Bronchial epithelial cell (primary cell): ENCODE data around the gene DSP. TPM values are rescaled to one million over a fixed set of nuclear protein-coding genes. Genes with fewer than 3 reads are reported as not detected.
A peak's percentile ranks its signal among the peaks of the same experiment; 100 is the strongest.

Experiments used
- DNase-seq: peaks from one replicate; pipeline ENCODE4 v3.0.0-alpha.2; 2010; ENCODE audit warnings: low read depth
- FAIRE-seq: peaks from 2 replicates; lab custom pipeline; 2011; peaks lifted over from hg19 to GRCh38; lab: Jason Lieb, UNC
- H3K27me3 ChIP-seq: 2 replicates; pipeline ENCODE4 v1.5.1; 2011; ENCODE audit warnings: low read length; ENCODE audit not compliant: control insufficient read depth, insufficient read depth
- H3K36me3 ChIP-seq: 2 replicates; pipeline ENCODE4 v1.5.1; 2011; ENCODE audit warnings: low read length; ENCODE audit not compliant: control insufficient read depth, insufficient read depth
- H3K4me3 ChIP-seq: 2 replicates; pipeline ENCODE4 v1.5.1; 2011; ENCODE audit warnings: mild to moderate bottlenecking, low read depth, low read length, control low read depth
- CTCF ChIP-seq: IDR thresholded peaks from 2 replicates; pipeline ENCODE4 v1.5.1; 2011; ENCODE audit warnings: mild to moderate bottlenecking, moderate library complexity, low read length, control low read depth, inconsistent platforms; ENCODE audit not compliant: insufficient read depth, severe bottlenecking
- total RNA-seq: library from RNA; depleted of rRNA; stranded (reverse); fragments of >200 nt; gene quantifications from 2 replicates; pipeline ENCODE4 v1.2.1, GENCODE V29; 2014

Gene DSP
- total RNA-seq, 1 donor from 2014 or later = 394 TPM

DNA sequence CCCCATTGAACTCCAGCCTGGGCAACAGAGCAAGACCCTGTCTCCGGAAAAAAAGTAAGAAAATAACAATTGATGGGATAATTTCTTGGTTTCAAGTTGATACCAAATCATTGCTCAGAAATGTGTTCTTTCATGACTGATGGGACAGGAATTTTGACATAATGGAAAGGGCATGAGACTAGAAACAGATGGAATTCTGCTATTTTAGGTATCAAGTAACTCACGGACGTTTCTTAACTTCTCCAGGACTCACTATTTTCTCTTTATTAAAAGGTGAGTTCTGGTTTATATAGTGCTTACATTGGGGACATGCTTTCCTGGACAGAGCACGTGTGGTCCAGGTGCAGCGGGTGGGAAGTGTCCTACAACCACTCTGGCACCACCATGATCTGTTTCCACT lies 6.0 kb upstream of the DSP start:
- FAIRE-seq (no peak), DNase-seq (peak; percentile 78)
- no peak for TF ChIP-seq CTCF
- Histone ChIP-seq H3K27me3 (no peaks in the 10 kb centered on the region), H3K4me3 (no peak overlapping the region), H3K36me3 (no peaks in the 10 kb centered on the region)

GRCh38 chr6:7537565-7538174 lies 3.8 kb upstream of the DSP start:
- no peak for FAIRE-seq
- Histone ChIP-seq H3K27me3 (no peaks in the 10 kb centered on the region), H3K36me3 (peaks cover 3% of the 10 kb centered on the region), H3K4me3 (no peak overlapping the region)
- no peak for TF ChIP-seq CTCF
- no peak for DNase-seq

GRCh38 chr6:7538484-7538883 lies 3.0 kb upstream of the DSP start:
- no peak for DNase-seq
- Histone ChIP-seq H3K4me3 (no peak overlapping the region), H3K27me3 (no peaks in the 10 kb centered on the region), H3K36me3 (peaks cover 3% of the 10 kb centered on the region)
- TF ChIP-seq CTCF = no peak
- no peak for FAIRE-seq

GRCh38 chr6:7540595-7540994 lies 876 bp upstream of the DSP start:
- peaks cover 9% of the 10 kb centered on the region for H3K36me3 ChIP-seq
- TF ChIP-seq CTCF = no peak
- H3K27me3 ChIP-seq = no peaks in the 10 kb centered on the region
- FAIRE-seq (no peak), DNase-seq (peak; percentile 85)
- peak overlapping the region; percentile 98 for H3K4me3 ChIP-seq

DNA sequence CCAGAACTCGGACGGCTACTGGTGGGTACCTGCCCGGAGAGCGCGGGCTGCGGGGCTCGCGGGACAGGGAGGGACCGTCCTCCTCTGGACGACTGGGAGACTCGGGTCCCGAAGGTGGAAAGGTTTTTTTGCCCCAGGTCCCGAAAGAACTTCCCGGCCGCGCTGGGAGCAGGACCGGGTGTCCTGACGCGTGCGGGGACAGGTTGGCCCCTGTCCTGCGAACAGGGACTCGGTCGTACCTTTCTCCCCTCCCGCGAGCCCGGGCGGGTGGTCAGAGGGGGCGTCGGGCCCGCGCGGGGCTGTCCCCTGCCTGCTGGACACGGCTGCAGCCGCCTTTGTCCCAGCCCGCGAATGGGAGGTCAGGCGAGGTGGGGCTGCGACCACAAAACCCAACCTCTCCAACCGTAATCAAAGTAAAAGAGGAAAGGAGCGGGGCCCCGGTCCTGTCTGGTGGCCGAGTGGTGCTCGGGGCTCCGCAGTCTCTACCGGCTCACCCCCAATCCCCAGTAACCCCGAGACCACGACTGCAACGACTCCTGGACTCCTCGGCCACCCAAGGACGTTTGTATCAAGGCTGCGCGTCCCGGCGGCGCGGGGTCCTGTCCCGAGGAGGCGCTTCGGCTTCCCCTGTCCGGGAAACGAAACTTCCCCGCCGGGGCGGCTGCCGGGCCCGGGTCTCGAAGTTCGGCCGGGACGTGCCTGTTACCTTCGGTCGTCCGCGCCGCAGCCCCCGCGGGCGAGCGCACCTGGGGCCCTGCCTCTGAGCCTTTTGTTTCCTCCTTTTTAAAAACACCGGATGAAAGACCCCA lies 798 bp downstream of the DSP start:
- FAIRE-seq (no peak), DNase-seq (no peak)
- Histone ChIP-seq H3K4me3 (peak overlapping the region; percentile 98), H3K36me3 (peaks cover 17% of the 10 kb centered on the region), H3K27me3 (no peaks in the 10 kb centered on the region)
- no peak for TF ChIP-seq CTCF
